ENCODE measurements around the gene SYNPO2.

- TF ChIP-seq POLR2AphosphoS5 (IDR thresholded peaks at IDR 0.05; ENCODE audit: low read depth, low read length), result no peak
- no peak for TF ChIP-seq ATF3 (IDR thresholded peaks at IDR 0.05)
- TF ChIP-seq CTCF (IDR thresholded peaks at IDR 0.05 in 2 of 3, conservative IDR thresholded peaks at IDR 0.05 in 1 of 3; ENCODE audit: borderline replicate concordance in 1 of 3, insufficient read depth in 1 of 3, low read depth in 2 of 3, low read length in 2 of 3), result no peak
- TF ChIP-seq ZBTB33 (IDR thresholded peaks at IDR 0.05; ENCODE audit: extremely low read depth, insufficient replicate concordance, low read length), result no peak
- no peak for TF ChIP-seq REST (IDR thresholded peaks at IDR 0.05; ENCODE audit: low read depth)
- TF ChIP-seq SIN3A (IDR thresholded peaks at IDR 0.05; ENCODE audit: low read depth), result no peak
- no peak for TF ChIP-seq POLR2A (IDR thresholded peaks at IDR 0.05; ENCODE audit: borderline replicate concordance, extremely low read depth, insufficient read depth, insufficient read length)
- TF ChIP-seq CBX3 (IDR thresholded peaks at IDR 0.05; ENCODE audit: low read depth), result no peak
- TF ChIP-seq CEBPB (IDR thresholded peaks at IDR 0.05; ENCODE audit: low read depth), result no peak
- TF ChIP-seq ELF1 (IDR thresholded peaks at IDR 0.05; ENCODE audit: borderline replicate concordance, low read depth), result no peak
These were observed 152.7 kb downstream of the SYNPO2 start for GRCh38 chr4:119041396-119041795.
